Trophoblast cell (in vitro differentiated cells and primary cell): ENCODE results near the gene CHN2.

Experiments used
- DNase-seq, 2 donors: peaks; one replicate each; pipeline ENCODE4 v3.0.0-alpha.2; 2016
- H2AFZ ChIP-seq: 2 replicates; pipeline ENCODE4 v1.6.1; 2013; ENCODE audit warnings: low read length, moderate library complexity, mild to moderate bottlenecking; ENCODE audit not compliant: insufficient read depth, poor library complexity
- H2AK5ac ChIP-seq: 2 replicates; pipeline ENCODE4 v1.6.1; 2013; ENCODE audit warnings: mild to moderate bottlenecking, low read length
- H2BK120ac ChIP-seq: 2 replicates; pipeline ENCODE4 v1.6.1; 2013; ENCODE audit warnings: low read length, mild to moderate bottlenecking, moderate library complexity; ENCODE audit not compliant: insufficient read depth, poor library complexity
- H2BK12ac ChIP-seq: 2 replicates; pipeline ENCODE4 v1.6.1; 2013; ENCODE audit warnings: mild to moderate bottlenecking, low read length, moderate library complexity
- H2BK5ac ChIP-seq: 2 replicates; pipeline ENCODE4 v1.6.1; 2013; ENCODE audit warnings: low read length, low read depth, moderate library complexity, mild to moderate bottlenecking; ENCODE audit not compliant: poor library complexity
- H3K14ac ChIP-seq: 2 replicates; pipeline ENCODE4 v1.6.1; 2013; ENCODE audit warnings: mild to moderate bottlenecking, low read length
- H3K18ac ChIP-seq: 2 replicates; pipeline ENCODE4 v1.6.1; 2013; ENCODE audit warnings: mild to moderate bottlenecking, low read length
- H3K23ac ChIP-seq: 2 replicates; pipeline ENCODE4 v1.6.1; 2013; ENCODE audit warnings: low read length
- H3K27ac ChIP-seq: 2 replicates; pipeline ENCODE4 v1.5.1; 2013; ENCODE audit warnings: low read depth, mild to moderate bottlenecking, inconsistent platforms, low read length, moderate library complexity
- H3K27me3 ChIP-seq: 2 replicates; pipeline ENCODE4 v1.6.1; 2013; ENCODE audit warnings: inconsistent platforms, mild to moderate bottlenecking, low read length, moderate library complexity; ENCODE audit not compliant: insufficient read depth
- H3K36me3 ChIP-seq, 2 experiments: 1 replicate in 1 of 2; 2 replicates in 1 of 2; pipeline ENCODE4 v1.6.1; 2013; ENCODE audit warnings: low read length in 2 of 2, mild to moderate bottlenecking in 2 of 2, moderate library complexity in 1 of 2; ENCODE audit not compliant: insufficient read depth in 2 of 2, control insufficient read depth in 1 of 2
- H3K4ac ChIP-seq: 2 replicates; pipeline ENCODE4 v1.6.1; 2013; ENCODE audit warnings: low read depth, mild to moderate bottlenecking, low read length, moderate library complexity
- H3K4me1 ChIP-seq, 2 experiments: 1 replicate in 1 of 2; 2 replicates in 1 of 2; pipeline ENCODE4 v1.6.1; 2013; ENCODE audit warnings: low read length in 2 of 2, mild to moderate bottlenecking in 2 of 2, moderate library complexity in 1 of 2; ENCODE audit not compliant: insufficient read depth in 2 of 2, control insufficient read depth in 1 of 2
- H3K4me2 ChIP-seq: 2 replicates; pipeline ENCODE4 v1.6.1; 2013; ENCODE audit warnings: inconsistent platforms, mild to moderate bottlenecking, low read length, moderate library complexity
- H3K4me3 ChIP-seq: 2 replicates; pipeline ENCODE4 v1.5.1; 2013; ENCODE audit warnings: mild to moderate bottlenecking, low read depth, low read length, inconsistent platforms
- H3K79me1 ChIP-seq: one replicate; pipeline ENCODE4 v1.6.1; 2013; ENCODE audit warnings: low read length
- H3K79me2 ChIP-seq: 2 replicates; pipeline ENCODE4 v1.6.1; 2013; ENCODE audit warnings: low read length, mild to moderate bottlenecking; ENCODE audit not compliant: control insufficient read depth, insufficient read depth, poor library complexity
- H3K9ac ChIP-seq: 2 replicates; pipeline ENCODE4 v1.6.1; 2013; ENCODE audit warnings: mild to moderate bottlenecking, low read length
- H3K9me3 ChIP-seq: 2 replicates; pipeline ENCODE4 v1.6.1; 2013; ENCODE audit warnings: low read depth, mild to moderate bottlenecking, control low read depth, inconsistent platforms, low read length; ENCODE audit not compliant: insufficient read depth
- H4K12ac ChIP-seq: 2 replicates; pipeline ENCODE4 v1.6.1; 2013; ENCODE audit warnings: low read depth, mild to moderate bottlenecking, low read length, moderate library complexity
- H4K8ac ChIP-seq: 2 replicates; pipeline ENCODE4 v1.6.1; 2013; ENCODE audit warnings: low read depth, mild to moderate bottlenecking, low read length, moderate library complexity
- H4K91ac ChIP-seq: one replicate; pipeline ENCODE4 v1.6.1; 2013; ENCODE audit warnings: low read depth, mild to moderate bottlenecking, low read length, moderate library complexity
- WGBS: extraction: QIAGEN DNeasy Blood & Tissue Kit; methylation state at CpG from one replicate; pipeline ENCODE4 v1.1.7; 2013; ENCODE audit warnings: missing lambda C conversion rate; ENCODE audit not compliant: insufficient read length, insufficient coverage; ENCODE audit errors: extremely low coverage; 5-methylcytosine and 5-hydroxymethylcytosine counted together

CHN2 gene

DNA sequence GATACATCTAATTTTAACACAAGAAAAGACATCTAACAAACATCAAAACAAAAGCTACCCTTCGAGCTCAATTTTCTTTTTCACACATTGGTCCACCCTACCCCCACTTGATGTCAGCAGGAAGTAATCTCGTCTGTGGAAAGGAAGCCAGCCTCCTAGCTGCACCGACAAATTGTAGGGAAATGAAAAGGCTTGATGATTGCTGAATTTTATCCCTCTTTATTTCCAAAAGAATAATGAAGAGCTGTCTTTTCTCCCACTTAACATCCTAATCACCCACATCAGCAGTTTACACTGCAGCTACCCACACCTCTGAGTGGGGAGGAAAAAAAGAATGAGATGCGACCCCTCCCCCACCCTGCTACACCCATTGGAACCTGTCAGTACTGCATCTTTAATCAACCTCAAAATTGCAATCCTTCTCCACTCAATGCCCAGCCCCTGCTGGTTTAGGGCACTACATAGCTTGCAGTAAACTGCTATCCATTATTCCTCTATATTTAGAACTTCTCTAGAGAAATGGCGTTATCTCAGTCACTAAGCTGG, 37.6 kb upstream of the CHN2 start:
- no peak overlapping the region for H3K9ac ChIP-seq
- no peak overlapping the region for H3K18ac ChIP-seq
- H2AK5ac ChIP-seq, result no peak overlapping the region
- no peak overlapping the region for H3K4me3 ChIP-seq
- WGBS, result no CpG with 5 or more reads among the region's 5 CpGs
- peaks cover 1% of the 10 kb centered on the region for H3K9me3 ChIP-seq
- H3K23ac ChIP-seq, result no peak overlapping the region
- no peak overlapping the region for H4K12ac ChIP-seq
- H3K4me2 ChIP-seq, result no peak overlapping the region
- H3K27ac ChIP-seq, result no peak overlapping the region
- no peaks in the 10 kb centered on the region for H3K79me1 ChIP-seq
- no peak overlapping the region for H2BK120ac ChIP-seq
- H3K4me1 ChIP-seq, result no peaks in the 10 kb centered on the region
- no peaks in the 10 kb centered on the region for H3K79me2 ChIP-seq
- no peak overlapping the region for H4K8ac ChIP-seq
- H2BK5ac ChIP-seq, result no peak overlapping the region
- no peak for DNase-seq
- H4K91ac ChIP-seq, result no peak overlapping the region
- no peak overlapping the region for H2AFZ ChIP-seq
- H3K14ac ChIP-seq, result no peak overlapping the region
- H3K36me3 ChIP-seq, result no peaks in the 10 kb centered on the region
- no peak overlapping the region for H3K4ac ChIP-seq
- no peak overlapping the region for H2BK12ac ChIP-seq
- no peaks in the 10 kb centered on the region for H3K27me3 ChIP-seq

DNA sequence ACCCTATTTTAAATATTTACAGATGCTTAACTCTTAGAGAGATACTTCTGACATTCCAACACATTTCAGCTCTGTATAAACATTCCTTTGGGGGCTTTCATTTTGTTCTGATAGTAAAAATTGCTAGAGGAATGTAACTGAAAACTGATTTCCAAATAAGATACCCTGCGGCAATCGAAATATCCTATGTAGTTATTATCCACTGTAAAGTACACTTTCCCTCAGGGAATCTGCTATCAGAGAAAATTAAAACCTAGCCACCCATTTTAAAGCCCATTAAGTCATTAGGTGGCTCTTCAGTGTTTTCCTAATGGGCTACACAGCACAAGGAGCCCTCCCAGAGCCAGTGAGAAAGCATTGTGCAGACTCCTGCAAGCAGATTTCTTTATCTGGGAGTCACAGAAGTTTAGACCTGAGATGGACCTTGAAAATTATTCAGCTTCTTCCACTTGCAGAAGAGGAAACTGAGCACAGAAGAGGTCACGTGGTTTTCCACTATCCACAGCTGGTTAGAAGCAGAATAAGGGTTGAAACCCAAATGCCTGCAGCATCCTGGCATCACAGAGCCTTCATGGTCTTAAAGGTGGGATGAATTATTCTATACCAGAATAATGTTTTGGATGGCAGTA, 35.7 kb upstream of the CHN2 start:
- Histone ChIP-seq H2AFZ (no peak overlapping the region), H3K79me1 (no peaks in the 10 kb centered on the region), H3K18ac (no peak overlapping the region), H3K79me2 (no peaks in the 10 kb centered on the region), H3K27me3 (no peaks in the 10 kb centered on the region), H3K23ac (no peak overlapping the region), H2AK5ac (no peak overlapping the region), H2BK120ac (no peak overlapping the region), H3K27ac (no peak overlapping the region), H2BK5ac (no peak overlapping the region), H3K4ac (no peak overlapping the region), H3K4me1 (no peaks in the 10 kb centered on the region), H3K4me3 (no peak overlapping the region), H4K91ac (no peak overlapping the region), H2BK12ac (no peak overlapping the region), H3K9me3 (peaks cover 1% of the 10 kb centered on the region), H3K9ac (no peak overlapping the region), H3K36me3 (no peaks in the 10 kb centered on the region), H3K14ac (no peak overlapping the region), H4K12ac (no peak overlapping the region), H4K8ac (no peak overlapping the region), H3K4me2 (no peak overlapping the region)
- no CpG with 5 or more reads among the region's 3 CpGs for WGBS
- DNase-seq, result no peak

DNA sequence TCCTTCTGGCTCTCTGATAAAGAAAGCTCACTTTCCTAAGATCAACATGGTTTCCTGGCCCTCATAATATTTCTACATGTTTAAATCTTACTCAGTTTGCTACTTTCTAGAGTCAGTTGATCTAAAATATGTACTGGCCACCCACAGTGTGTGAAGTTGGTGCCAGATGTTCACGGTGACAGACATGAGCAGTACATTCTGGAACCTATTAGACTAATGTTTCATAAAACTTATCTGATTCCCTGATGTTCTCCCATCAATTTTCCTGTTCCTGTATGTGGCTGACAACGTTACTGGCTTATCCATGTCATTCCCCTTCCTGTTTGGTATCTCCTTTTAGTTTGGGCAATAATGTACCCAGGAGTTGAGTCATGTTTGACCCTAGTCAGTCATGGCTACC, 34.5 kb upstream of the CHN2 start:
- H3K18ac ChIP-seq, result no peak overlapping the region
- H2AFZ ChIP-seq, result no peak overlapping the region
- no peak overlapping the region for H2BK12ac ChIP-seq
- H3K4ac ChIP-seq, result no peak overlapping the region
- H3K9ac ChIP-seq, result no peak overlapping the region
- H3K36me3 ChIP-seq, result no peaks in the 10 kb centered on the region
- H2AK5ac ChIP-seq, result no peak overlapping the region
- H3K9me3 ChIP-seq, result no peaks in the 10 kb centered on the region
- H2BK120ac ChIP-seq, result no peak overlapping the region
- no CpG with 5 or more reads among the region's 2 CpGs for WGBS
- no peaks in the 10 kb centered on the region for H3K27me3 ChIP-seq
- H3K79me2 ChIP-seq, result no peaks in the 10 kb centered on the region
- H3K4me3 ChIP-seq, result no peak overlapping the region
- no peak overlapping the region for H4K8ac ChIP-seq
- H3K79me1 ChIP-seq, result no peaks in the 10 kb centered on the region
- DNase-seq, result peak; percentile 42 to 67
- no peak overlapping the region for H3K4me2 ChIP-seq
- H3K4me1 ChIP-seq, result no peaks in the 10 kb centered on the region
- no peak overlapping the region for H4K91ac ChIP-seq
- no peak overlapping the region for H4K12ac ChIP-seq
- H3K27ac ChIP-seq, result no peak overlapping the region
- no peak overlapping the region for H3K23ac ChIP-seq
- no peak overlapping the region for H2BK5ac ChIP-seq
- no peak overlapping the region for H3K14ac ChIP-seq

DNA sequence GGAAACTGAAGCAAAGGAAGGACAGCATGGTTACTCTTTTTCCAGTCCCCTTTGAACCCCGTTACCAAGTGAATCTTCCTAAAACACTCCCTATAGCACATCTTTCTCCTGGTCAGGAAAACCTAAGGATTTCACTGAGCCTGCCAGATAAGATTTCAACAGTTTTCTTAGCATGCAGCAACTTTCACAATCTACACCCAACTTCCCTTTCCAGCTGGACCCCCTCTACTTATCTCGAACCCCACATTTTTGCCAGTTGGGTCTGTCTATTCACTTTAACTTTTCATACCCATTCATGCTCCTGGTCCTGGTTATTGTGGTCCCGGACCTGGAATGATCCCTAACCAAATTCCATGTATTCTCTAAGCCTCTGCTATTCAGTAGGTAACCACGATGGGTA, 33.3 kb upstream of the CHN2 start:
- no CpG with 5 or more reads among the region's 4 CpGs for WGBS
- Histone ChIP-seq H3K79me1 (no peaks in the 10 kb centered on the region), H3K4me2 (no peak overlapping the region), H3K36me3 (no peaks in the 10 kb centered on the region), H3K27ac (no peak overlapping the region), H3K4me1 (no peaks in the 10 kb centered on the region), H3K4me3 (no peak overlapping the region), H3K4ac (no peak overlapping the region), H3K9ac (no peak overlapping the region), H3K23ac (no peak overlapping the region), H4K91ac (no peak overlapping the region), H3K18ac (no peak overlapping the region), H2AFZ (no peak overlapping the region), H3K9me3 (no peaks in the 10 kb centered on the region), H3K27me3 (no peaks in the 10 kb centered on the region), H3K79me2 (no peaks in the 10 kb centered on the region), H2BK120ac (no peak overlapping the region), H3K14ac (no peak overlapping the region), H2BK5ac (no peak overlapping the region), H2AK5ac (no peak overlapping the region), H4K8ac (no peak overlapping the region), H4K12ac (no peak overlapping the region), H2BK12ac (no peak overlapping the region)
- no peak for DNase-seq
